SH-SY5Y (cell line): ENCODE measurements around the gene LRMDA.

Source experiments
- GATA2 ChIP-seq: IDR thresholded peaks from 2 replicates; pipeline ENCODE4 v1.6.1; 2011; ENCODE audit warnings: mild to moderate bottlenecking, low read depth, low read length
- GATA3 ChIP-seq: IDR thresholded peaks from 2 replicates; pipeline ENCODE4 v1.6.1; 2011; ENCODE audit warnings: low read depth, mild to moderate bottlenecking, low read length, moderate library complexity

DNA sequence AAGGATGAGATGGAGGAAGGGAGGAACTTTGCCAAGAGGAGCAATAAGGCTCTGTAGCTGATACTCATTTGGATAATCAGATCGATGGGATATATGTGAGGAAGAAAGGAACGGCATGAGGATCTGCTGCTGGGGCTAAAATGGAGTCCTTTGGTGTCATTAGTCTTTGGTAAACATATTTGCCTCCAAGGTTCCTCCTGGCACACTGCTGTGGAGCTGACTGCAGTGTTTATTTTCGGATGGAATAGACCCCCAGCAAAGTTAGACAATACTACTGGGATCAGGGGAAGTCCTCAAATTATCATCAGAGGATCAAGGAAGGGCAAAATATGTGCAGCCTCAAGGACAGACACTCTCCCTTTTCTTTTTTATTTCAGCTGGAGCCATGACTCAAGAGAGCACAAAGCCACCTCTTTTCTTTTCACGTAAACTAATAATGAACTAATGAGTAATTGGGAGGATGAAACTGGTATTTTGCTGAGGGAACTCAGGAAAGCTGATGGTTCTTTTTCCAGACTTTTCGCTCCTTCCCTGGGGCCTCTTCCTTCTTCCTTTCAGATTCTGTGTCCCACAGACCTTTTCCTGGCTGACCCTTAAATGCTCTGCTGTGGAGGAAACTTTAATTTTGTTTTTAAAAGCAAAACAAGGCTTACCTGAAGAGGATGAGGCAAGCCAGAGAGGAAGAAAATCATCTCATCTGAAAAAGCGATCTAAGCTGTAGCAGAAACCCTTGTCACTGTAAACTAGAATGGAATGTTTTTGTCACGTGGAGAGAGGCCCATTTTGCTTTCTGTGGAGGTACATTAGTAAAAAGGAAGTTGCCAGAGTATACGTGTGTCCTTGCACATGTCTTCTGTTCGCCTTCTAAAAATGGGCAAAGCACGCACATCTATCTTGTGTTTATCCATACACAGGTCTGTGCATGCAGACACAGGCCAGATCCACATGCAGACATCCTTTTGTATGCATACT, 33.3 kb downstream of the LRMDA start:
- TF ChIP-seq GATA2 (no peak), GATA3 (no peak)
